GM18873 (cell line): ENCODE data around the gene DGUOK.
"Not testable (repeated sequence)": the region's sequence is repeated elsewhere in the genome, so short reads cannot be mapped to it uniquely, and the experiment has no call there.

Experiments used
- ATAC-seq: cut with Tn5 transposase; IDR thresholded peaks from one replicate; pipeline ENCODE4 v1.9.1; 2021; ENCODE audit warnings: mild to moderate bottlenecking, moderate library complexity, moderate number of reproducible peaks; ENCODE audit not compliant: unreplicated experiment, low FRiP score

Gene DGUOK

GRCh38 chr2:73899801-73900336, 26.8 kb upstream of the DGUOK start:
- no peak for ATAC-seq

DNA sequence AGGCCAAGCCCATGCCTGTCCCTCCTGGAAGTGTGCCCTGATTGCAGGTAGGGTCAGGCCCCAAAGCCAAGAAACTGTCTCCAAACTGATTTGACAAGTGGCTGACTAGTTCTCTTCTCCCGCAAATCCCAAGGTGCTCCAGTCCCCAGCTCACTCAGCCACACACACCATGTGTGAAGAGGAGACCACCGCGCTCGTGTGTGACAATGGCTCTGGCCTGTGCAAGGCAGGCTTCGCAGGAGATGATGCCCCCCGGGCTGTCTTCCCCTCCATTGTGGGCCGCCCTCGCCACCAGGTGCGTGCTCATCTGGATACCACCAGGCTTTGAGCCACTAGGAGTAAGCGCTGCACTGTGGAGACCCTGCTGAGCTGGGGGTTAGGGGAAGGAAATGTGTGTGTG, 25.5 kb upstream of the DGUOK start:
- no peak for ATAC-seq

GRCh38 chr2:73902284-73902683, 24.4 kb upstream of the DGUOK start:
- no peak for ATAC-seq

- no peak for ATAC-seq
Observed at GRCh38 chr2:73903313-73903712, 23.4 kb upstream of the DGUOK start.

DNA sequence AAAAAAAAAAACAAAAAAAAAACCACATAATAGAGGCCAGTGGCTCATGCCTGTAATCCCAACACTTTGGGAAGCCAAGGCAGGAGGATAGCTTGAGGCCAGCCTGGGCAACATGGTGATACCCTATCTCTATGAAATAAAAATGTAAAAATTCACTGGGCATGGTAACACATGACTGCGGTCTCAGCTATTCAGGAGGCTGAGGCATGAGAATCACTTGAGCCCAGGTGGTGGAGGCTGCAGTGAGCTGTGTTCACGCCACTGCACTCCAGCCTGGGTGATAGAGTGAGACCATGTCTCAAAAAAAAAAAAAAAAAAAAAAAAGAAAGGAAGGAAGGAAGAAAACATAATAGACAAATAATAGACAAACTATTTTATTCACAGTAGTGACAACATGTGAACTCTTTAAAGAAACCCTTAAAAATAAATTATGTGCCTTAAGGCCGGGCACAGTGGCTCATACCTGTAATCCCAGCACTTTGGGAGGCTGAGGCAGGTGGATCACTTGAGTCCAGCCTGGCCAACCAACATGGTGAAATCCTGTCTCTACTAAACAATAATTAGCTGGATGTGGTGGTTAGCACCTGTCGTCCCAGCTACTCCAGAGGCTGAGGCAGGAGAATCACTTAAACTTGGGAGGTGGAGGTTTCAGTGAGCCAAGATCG, 22.6 kb upstream of the DGUOK start:
- ATAC-seq = not testable (repeated sequence)

DNA sequence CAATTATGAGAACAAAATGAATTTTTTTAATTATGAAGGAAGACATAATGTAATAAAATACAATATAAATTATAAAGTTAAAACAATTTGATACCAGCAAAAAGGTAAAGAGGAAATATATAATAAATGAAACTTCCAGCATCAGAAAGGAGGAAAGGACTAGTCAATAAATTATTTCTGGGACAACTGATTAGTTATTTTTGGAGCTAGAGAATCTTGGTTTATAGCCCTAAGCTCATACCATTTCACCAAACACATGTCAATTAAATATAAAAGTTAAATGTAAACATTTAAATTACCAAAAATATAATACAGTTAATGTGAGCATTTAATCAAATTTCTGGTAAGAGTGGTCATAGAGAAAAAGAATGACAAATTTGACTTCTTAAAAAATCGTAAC, 21.7 kb upstream of the DGUOK start:
- ATAC-seq = no peak

DNA sequence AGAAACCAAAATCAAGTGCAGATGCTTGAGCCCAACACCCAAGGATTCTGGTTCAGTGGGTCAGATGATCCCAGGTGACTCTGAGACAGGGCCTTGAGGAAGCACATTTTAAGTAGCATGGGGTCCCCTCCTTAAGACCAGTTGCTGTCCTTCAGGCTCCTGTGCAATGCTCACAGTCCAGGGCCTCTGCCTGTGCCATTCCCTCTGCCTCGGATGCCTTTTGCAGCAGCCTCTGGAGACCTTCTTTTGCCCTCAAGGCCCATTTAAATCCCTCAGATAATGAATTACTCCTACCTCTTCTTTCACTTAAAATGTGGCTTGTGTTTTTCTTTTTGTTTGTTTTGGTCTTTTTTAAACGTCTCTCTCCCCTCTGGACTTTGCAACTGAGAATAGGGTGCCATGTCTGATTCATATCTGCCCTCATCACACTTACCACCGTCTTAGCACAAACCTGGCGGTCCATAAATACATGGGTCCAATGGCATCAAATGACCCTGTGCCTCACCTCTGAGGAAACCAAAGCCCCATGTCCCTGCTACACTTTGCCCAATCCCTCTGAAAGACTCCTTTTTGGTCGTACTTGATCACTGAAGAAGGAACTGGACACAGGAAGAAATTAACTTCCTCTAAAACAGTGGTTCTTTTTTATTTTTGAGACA, 19.7 kb upstream of the DGUOK start:
- no peak for ATAC-seq

- no peak for ATAC-seq
Observed at GRCh38 chr2:73907840-73908452, 18.7 kb upstream of the DGUOK start.

- no peak for ATAC-seq
Observed at GRCh38 chr2:73908689-73909652, 17.7 kb upstream of the DGUOK start.

- ATAC-seq = no peak
Observed at GRCh38 chr2:73910873-73911547, 15.7 kb upstream of the DGUOK start.

- ATAC-seq = no peak
Observed at GRCh38 chr2:73911548-73912208, 15.0 kb upstream of the DGUOK start.

GRCh38 chr2:73913414-73914054, 13.1 kb upstream of the DGUOK start:
- no peak for ATAC-seq

DNA sequence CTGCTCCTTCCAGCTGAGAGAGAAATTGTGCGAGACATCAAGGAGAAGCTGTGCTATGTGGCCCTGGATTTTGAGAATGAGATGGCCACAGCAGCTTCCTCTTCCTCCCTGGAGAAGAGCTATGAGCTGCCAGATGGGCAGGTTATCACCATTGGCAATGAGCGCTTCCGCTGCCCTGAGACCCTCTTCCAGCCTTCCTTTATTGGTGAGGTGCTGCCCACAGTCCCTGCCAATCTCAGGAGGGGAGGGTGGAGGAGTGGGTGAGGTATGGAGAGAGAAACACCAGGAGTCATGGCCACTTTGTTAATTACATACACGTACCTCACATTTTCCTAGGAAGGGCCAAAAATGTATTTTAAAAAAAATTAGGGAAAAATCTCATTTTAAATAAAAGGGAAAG, 12.0 kb upstream of the DGUOK start:
- no peak for ATAC-seq

DNA sequence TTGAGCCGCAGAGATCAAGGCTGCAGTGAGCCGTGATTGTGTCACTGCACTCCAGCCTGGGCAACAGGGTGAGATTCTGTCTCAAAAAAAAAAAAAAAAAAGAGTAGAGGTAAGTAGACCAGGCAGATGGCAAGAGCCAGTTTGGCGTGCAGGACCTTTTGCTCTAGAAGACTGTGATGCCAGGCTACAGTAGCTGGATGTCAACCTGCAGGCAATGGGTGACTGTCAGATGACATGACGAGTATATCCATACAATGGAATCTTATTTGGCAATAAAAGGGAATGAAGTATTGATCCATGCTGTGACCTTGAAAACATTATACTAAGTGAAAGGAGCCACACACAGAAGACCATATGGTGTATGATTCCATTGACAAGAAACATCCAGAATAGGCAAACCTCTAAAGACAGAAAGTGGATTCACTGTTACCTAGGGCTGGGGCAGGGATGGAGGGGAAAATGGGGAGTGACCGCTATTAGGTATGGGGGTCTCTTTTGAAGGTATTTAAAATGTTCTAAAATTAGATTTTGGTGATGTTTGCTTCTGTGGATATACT, 11.2 kb upstream of the DGUOK start:
- ATAC-seq = no peak

GRCh38 chr2:73916666-73917065, 10.0 kb upstream of the DGUOK start:
- ATAC-seq = no peak

GRCh38 chr2:73917296-73917695, 9.4 kb upstream of the DGUOK start:
- ATAC-seq = no peak

DNA sequence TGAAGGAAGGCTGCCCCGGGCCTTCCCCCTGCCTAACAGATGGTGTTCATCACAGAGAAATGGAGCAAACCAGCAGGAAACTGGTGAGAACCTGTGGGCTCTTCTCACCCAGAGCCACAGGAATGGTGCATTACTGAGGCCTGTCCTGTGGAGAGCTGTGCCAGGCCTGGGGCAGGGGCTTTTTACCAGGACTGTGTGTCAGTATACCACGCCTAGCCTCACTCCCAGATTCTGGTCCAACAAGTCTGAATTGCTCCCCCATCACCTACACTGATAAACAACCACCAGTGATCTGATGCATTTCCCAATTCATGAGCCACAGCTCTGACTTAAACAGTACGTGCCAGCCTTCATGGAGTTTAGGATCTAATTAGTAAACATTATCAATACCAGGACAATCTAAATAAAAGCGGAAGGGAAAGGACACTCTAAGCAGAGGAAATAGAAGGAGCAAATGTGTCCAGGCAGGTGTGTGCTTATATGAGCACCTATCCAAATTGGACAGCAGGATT, 8.9 kb upstream of the DGUOK start:
- no peak for ATAC-seq

DNA sequence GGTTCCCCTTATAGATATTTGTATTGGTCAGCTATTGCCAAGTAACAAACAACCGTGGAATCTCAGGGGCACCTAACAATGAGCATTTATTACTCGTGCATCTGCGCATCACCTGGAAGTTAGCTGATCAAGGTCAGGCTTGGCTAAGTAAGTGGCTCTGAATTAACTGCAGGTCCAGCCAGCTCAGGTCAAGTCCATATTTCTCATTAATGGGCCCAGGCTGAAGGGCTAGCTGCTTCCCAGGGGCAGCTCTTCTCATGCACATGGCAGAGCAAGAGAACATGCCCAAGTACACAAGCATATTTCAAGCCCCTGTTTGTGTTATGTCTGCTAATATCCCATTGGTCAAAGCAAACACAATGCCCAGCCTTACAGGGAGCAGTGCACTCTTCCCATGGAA, 7.8 kb upstream of the DGUOK start:
- ATAC-seq = no peak
